Panc1 (cell line): ENCODE results near the gene SMAD9. TPM values are rescaled to one million over a fixed set of nuclear protein-coding genes. Genes with fewer than 3 reads are reported as not detected.

ENCODE experiments used
- ATAC-seq: fragments of 200-7000 bp; cut with Tn5 transposase; 2 replicates; pipeline ENCODE4 v1.9.1; 2020; ENCODE audit warnings: mild to moderate bottlenecking, moderate library complexity
- BruUV-seq: library from RNA; stranded (reverse); fragments of 400-500 nt; replicated peaks from 2 replicates; lab custom pipeline; 2021; lab: Mats Ljungman, UMichigan
- CTCF ChIA-PET: fragments of 300-600 bp; sonication (Branson Sonifier 250); formaldehyde crosslinking; loops from one replicate; lab custom pipeline; 2022; ENCODE audit warnings: antibody characterized with exemption; lab: Charles Lee
- POLR2A ChIA-PET: fragments of 300-600 bp; sonication (Branson Sonifier 250); formaldehyde crosslinking; loops from one replicate; lab custom pipeline; 2022; ENCODE audit warnings: antibody characterized with exemption; lab: Charles Lee
- DNase-seq: peaks from one replicate; pipeline ENCODE4 v3.0.0-alpha.2; 2010; ENCODE audit warnings: low read depth, low spot score
- H3K27ac ChIP-seq: 2 replicates; pipeline ENCODE4 v1.5.1; 2011; ENCODE audit warnings: mild to moderate bottlenecking, low read length, inconsistent platforms
- H3K27me3 ChIP-seq: fragments of 200-500 bp; sonication (Bioruptor generic); 2 replicates; pipeline ENCODE4 v1.6.0; 2014; ENCODE audit warnings: low read length, inconsistent platforms; ENCODE audit not compliant: control insufficient read depth, insufficient read depth
- H3K36me3 ChIP-seq: fragments of 200-500 bp; sonication (Bioruptor generic); 2 replicates; pipeline ENCODE4 v1.5.1; 2014; ENCODE audit warnings: inconsistent platforms, mild to moderate bottlenecking, low read length, moderate library complexity; ENCODE audit not compliant: control insufficient read depth, insufficient read depth
- H3K4me1 ChIP-seq: 2 replicates; pipeline ENCODE4 v1.5.1; 2011; ENCODE audit warnings: inconsistent platforms, mild to moderate bottlenecking, low read length, moderate library complexity; ENCODE audit not compliant: control insufficient read depth, insufficient read depth
- H3K4me3 ChIP-seq, 2 experiments: 2 replicates each; pipeline ENCODE4 v1.5.1; 2011 to 2012; ENCODE audit warnings: low read depth in 2 of 2, low read length in 2 of 2, mild to moderate bottlenecking in 2 of 2, inconsistent platforms in 1 of 2, moderate library complexity in 1 of 2
- H3K9me3 ChIP-seq: fragments of 200-500 bp; sonication (Bioruptor generic); 2 replicates; pipeline ENCODE4 v1.5.1; 2014; ENCODE audit warnings: low read depth, mild to moderate bottlenecking, inconsistent platforms, low read length, moderate library complexity; ENCODE audit not compliant: control insufficient read depth, insufficient read depth
- POLR2AphosphoS5 ChIP-seq: IDR thresholded peaks from 2 replicates; pipeline ENCODE4 v1.6.1; 2012; ENCODE audit warnings: mild to moderate bottlenecking, low read depth, low read length, moderate library complexity
- REST ChIP-seq, 2 experiments: IDR thresholded peaks; 2 replicates each; pipeline ENCODE4 v1.6.1; 2011 to 2012; ENCODE audit warnings: low read depth in 2 of 2, control low read depth in 1 of 2, low read length in 1 of 2, mild to moderate bottlenecking in 1 of 2, moderate library complexity in 1 of 2; ENCODE audit not compliant: insufficient read depth in 1 of 2
- SIN3A ChIP-seq: IDR thresholded peaks from 2 replicates; pipeline ENCODE4 v1.6.1; 2012; ENCODE audit warnings: low read depth, mild to moderate bottlenecking, low read length, moderate library complexity, borderline replicate concordance; ENCODE audit not compliant: insufficient read depth
- TCF7L2 ChIP-seq: IDR thresholded peaks from 2 replicates; pipeline ENCODE4 v1.6.1; 2011; ENCODE audit warnings: mild to moderate bottlenecking, low read depth, low read length, inconsistent platforms
- in situ Hi-C: cut with HindIII; loops from 2 replicates; pipeline ENCODE4 v1.10.0; 2016; ENCODE audit warnings: low sequenced_read_pairs, low pct_unique_long_range_greater_than_20kb
- intact Hi-C: fragments of 100-400 bp; cut with micrococcal nuclease; formaldehyde crosslinking; loops from one replicate; pipeline ENCODE4 v1.10.0; 2022; ENCODE audit not compliant: unreplicated experiment
- total RNA-seq: library from RNA; stranded (reverse); gene quantifications from one replicate; pipeline ENCODE4 v1.2.1, GENCODE V29; 2021; ENCODE audit not compliant: unreplicated experiment
- TF ChIP-seq, protein P1 (sequence below): fragments of 450-650 bp; IDR thresholded peaks from 2 replicates; pipeline ENCODE4 v1.5.1; 2017; ENCODE audit warnings: mild to moderate bottlenecking

The SMAD9 gene
- total RNA-seq, 1 experiment from 2014 or later = 2.4 TPM

- Histone ChIP-seq H3K4me3 (no peak overlapping the region), H3K27me3 (no peaks in the 10 kb centered on the region), H3K4me1 (no peaks in the 10 kb centered on the region), H3K9me3 (no peaks in the 10 kb centered on the region), H3K27ac (no peak overlapping the region), H3K36me3 (no peaks in the 10 kb centered on the region)
- in situ Hi-C loops = no loop called here
- DNase-seq (no peak), ATAC-seq (no peak)
- intact Hi-C loops = no loop called here
- CTCF ChIA-PET = no interaction called here
- TF ChIP-seq SIN3A (no peak), REST (IDR thresholded peaks at IDR 0.05; ENCODE audit: insufficient read depth in 1 of 2, low read depth in 2 of 2, low read length in 1 of 2) (no peak), TCF7L2 (no peak), POLR2AphosphoS5 (no peak)
- TF ChIP-seq, protein P1, sequence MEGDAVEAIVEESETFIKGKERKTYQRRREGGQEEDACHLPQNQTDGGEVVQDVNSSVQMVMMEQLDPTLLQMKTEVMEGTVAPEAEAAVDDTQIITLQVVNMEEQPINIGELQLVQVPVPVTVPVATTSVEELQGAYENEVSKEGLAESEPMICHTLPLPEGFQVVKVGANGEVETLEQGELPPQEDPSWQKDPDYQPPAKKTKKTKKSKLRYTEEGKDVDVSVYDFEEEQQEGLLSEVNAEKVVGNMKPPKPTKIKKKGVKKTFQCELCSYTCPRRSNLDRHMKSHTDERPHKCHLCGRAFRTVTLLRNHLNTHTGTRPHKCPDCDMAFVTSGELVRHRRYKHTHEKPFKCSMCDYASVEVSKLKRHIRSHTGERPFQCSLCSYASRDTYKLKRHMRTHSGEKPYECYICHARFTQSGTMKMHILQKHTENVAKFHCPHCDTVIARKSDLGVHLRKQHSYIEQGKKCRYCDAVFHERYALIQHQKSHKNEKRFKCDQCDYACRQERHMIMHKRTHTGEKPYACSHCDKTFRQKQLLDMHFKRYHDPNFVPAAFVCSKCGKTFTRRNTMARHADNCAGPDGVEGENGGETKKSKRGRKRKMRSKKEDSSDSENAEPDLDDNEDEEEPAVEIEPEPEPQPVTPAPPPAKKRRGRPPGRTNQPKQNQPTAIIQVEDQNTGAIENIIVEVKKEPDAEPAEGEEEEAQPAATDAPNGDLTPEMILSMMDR = no peak
- no TSS peak for BruUV-seq
- POLR2A ChIA-PET = no interaction called here
Measured at GRCh38 chr13:36921631-36922301, 1.7 kb upstream of the SMAD9 start.

DNA sequence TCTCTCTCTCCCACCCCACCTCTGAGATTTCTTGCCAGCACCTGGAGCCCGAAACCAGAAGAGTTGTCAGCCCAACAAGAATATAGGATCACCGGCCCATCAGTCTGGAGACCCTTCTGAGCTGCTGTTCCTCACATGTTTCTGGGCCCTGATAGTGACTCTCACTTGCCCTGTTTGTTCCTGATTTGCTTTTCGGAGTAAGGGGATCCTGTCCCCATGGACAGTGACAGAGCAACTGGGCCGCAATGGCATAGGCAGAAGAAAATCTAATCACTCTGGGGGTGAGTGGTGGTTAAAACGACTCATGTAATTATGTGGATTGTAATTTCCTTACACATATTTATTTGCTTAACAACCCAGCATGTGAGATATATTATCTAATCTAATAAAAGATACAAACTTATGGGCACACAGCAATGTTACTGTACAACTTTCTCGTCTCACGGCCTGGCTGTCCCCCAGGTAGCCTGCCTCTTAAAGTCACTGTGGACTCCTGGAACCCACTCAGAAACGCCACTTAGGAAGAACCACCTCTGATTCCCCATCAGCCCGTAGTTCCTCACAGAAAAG, 663 bp upstream of the SMAD9 start:
- no TSS peak for BruUV-seq
- Histone ChIP-seq H3K4me1 (no peaks in the 10 kb centered on the region), H3K36me3 (no peaks in the 10 kb centered on the region), H3K4me3 (peak overlapping the region; percentile 14 to 31; a peak in 2 of 4 replicates), H3K9me3 (no peaks in the 10 kb centered on the region), H3K27me3 (no peaks in the 10 kb centered on the region), H3K27ac (no peak overlapping the region)
- in situ Hi-C loops (no loop called here), intact Hi-C loops (no loop called here)
- POLR2A ChIA-PET = no interaction called here
- TF ChIP-seq SIN3A (no peak), POLR2AphosphoS5 (no peak), REST (IDR thresholded peaks at IDR 0.05; ENCODE audit: insufficient read depth in 1 of 2, low read depth in 2 of 2, low read length in 1 of 2) (no peak), TCF7L2 (no peak)
- TF ChIP-seq, protein P1 = no peak
- ATAC-seq (no peak), DNase-seq (no peak)
- CTCF ChIA-PET = no interaction called here
